NK-92 (cell line): ENCODE results near the gene ONECUT3.

Source experiments
- DNase-seq: peaks from one replicate; lab custom pipeline; 2025; ENCODE audit not compliant: unreplicated experiment; lab: John Stamatoyannopoulos, UW

Gene ONECUT3

GRCh38 chr19:1767464-1767933, 14.2 kb downstream of the ONECUT3 start:
- DNase-seq, result no peak

GRCh38 chr19:1768248-1768647, 14.9 kb downstream of the ONECUT3 start:
- DNase-seq, result no peak

GRCh38 chr19:1768918-1769644, 15.8 kb downstream of the ONECUT3 start:
- DNase-seq, result no peak

- no peak for DNase-seq
Observed at GRCh38 chr19:1769645-1769985, 16.3 kb downstream of the ONECUT3 start.

- no peak for DNase-seq
Observed at GRCh38 chr19:1770866-1771576, 17.7 kb downstream of the ONECUT3 start.

GRCh38 chr19:1773184-1773583, 19.9 kb downstream of the ONECUT3 start:
- no peak for DNase-seq

GRCh38 chr19:1774989-1775772, 21.9 kb downstream of the ONECUT3 start:
- no peak for DNase-seq

- DNase-seq, result no peak
Observed at GRCh38 chr19:1775951-1776605, 22.8 kb downstream of the ONECUT3 start.

GRCh38 chr19:1776606-1777147, 23.4 kb downstream of the ONECUT3 start:
- DNase-seq, result no peak

- no peak for DNase-seq
Observed at GRCh38 chr19:1777149-1777548, 23.8 kb downstream of the ONECUT3 start.

GRCh38 chr19:1779574-1779973, 26.3 kb downstream of the ONECUT3 start:
- no peak for DNase-seq

GRCh38 chr19:1780272-1780958, 27.1 kb downstream of the ONECUT3 start:
- DNase-seq, result no peak

GRCh38 chr19:1782521-1782920, 29.2 kb downstream of the ONECUT3 start:
- no peak for DNase-seq

- no peak for DNase-seq
Observed at GRCh38 chr19:1783354-1783753, 30.0 kb downstream of the ONECUT3 start.

- no peak for DNase-seq
Observed at GRCh38 chr19:1783874-1784273, 30.6 kb downstream of the ONECUT3 start.

GRCh38 chr19:1785310-1785709, 32.0 kb downstream of the ONECUT3 start:
- DNase-seq, result no peak

GRCh38 chr19:1786668-1787067, 33.4 kb downstream of the ONECUT3 start:
- no peak for DNase-seq

GRCh38 chr19:1787116-1787515, 33.8 kb downstream of the ONECUT3 start:
- DNase-seq, result no peak

- no peak for DNase-seq
Observed at GRCh38 chr19:1789261-1790041, 36.1 kb downstream of the ONECUT3 start.
